Endometrium (tissue), 2 donors: ENCODE measurements around the gene TENM3.

ENCODE experiments used
- FAIRE-seq: peaks from 2 replicates; lab custom pipeline; 2012; peaks lifted over from hg19 to GRCh38; lab: Jason Lieb, UNC
- donor health status: control.
- donor health status: control.

Gene TENM3

DNA sequence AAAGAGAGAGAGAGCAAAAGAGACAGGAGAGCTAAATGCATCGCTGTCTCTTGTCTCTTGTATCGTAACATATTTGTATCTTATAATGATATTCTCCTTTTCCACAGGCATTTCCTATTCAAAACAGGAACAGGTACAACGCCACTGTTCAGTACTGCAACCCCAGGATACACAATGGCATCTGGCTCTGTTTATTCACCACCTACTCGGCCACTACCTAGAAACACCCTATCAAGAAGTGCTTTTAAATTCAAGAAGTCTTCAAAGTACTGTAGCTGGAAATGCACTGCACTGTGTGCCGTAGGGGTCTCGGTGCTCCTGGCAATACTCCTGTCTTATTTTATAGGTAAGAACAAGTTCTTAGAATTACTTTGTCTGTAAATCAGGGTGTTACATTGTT, 385.3 kb downstream of the TENM3 start:
- no peak for FAIRE-seq

DNA sequence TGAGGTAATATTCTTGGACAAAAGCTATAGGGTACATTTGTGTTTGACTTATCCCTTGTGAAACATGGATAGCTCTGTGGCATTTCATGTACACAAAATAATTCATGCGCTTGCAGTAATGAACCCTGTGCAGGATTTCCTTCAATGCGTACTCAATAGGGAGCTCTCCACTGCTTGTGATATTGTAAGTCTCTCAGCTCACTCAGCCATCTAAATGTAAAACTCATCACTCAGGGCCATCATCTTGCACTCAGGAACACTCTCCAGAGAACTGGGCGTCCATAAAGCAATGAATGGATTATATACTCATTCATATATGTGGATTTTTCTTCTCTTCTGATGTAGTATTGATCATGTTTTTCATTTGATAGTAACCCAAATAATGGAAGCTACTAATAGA, 385.9 kb downstream of the TENM3 start:
- no peak for FAIRE-seq

DNA sequence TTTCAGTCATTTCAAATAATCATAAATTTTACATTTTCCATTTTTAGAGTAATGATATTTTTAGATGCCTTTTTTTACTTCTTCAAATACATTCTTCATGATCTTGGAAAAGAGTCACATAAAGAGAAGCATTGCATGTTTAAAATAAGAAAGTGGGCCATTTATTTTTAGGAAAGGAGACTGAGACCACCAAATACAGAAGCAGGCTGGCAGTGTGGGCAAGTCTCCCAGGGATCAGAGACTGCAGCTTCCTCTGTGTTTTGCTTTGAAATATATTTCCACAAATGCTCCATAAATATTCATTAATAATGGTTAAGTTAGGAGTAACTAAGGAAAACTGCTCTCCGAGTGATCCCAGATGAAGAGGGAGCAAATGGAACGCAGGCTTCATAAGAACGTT, 397.3 kb downstream of the TENM3 start:
- no peak for FAIRE-seq

DNA sequence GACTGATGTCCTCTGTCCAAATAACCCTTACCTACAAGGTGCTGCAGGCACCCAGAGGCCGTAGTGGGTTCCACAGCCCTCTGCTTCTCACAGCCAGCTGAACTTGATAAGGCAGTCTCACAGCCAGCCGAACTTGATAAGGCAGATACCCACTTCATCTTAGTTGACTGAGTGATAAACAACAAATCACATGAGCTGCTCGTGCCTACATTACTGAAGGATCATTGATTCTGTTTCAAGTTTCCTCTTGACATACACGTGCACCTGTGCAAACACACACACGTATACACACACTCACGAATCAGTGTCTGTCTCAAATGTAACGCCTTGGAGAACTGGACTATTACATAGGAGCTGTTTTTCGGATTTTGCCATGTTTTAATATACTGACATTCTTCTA, 397.7 kb downstream of the TENM3 start:
- no peak for FAIRE-seq

- FAIRE-seq = no peak
These were observed 399.6 kb downstream of the TENM3 start for GRCh38 chr4:182642831-182643230.

GRCh38 chr4:182643801-182644682, 400.8 kb downstream of the TENM3 start:
- no peak for FAIRE-seq

DNA sequence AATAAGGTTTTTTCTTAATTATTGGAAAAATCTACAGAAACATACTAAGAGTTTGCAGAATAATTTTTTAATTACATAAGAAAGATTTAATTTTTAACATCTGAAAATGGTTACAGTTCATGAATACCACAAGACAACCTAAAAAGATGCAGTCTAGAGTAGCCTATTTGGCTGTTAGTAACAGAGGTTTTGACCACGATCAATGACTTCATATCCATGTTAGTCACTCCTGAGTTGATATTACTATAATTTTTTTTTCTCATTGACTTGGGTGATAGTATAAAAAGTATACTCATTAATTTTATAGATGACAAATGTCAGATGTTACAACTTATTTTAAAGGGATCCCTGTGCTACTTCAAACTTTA, 401.5 kb downstream of the TENM3 start:
- FAIRE-seq = peak; percentile 26

DNA sequence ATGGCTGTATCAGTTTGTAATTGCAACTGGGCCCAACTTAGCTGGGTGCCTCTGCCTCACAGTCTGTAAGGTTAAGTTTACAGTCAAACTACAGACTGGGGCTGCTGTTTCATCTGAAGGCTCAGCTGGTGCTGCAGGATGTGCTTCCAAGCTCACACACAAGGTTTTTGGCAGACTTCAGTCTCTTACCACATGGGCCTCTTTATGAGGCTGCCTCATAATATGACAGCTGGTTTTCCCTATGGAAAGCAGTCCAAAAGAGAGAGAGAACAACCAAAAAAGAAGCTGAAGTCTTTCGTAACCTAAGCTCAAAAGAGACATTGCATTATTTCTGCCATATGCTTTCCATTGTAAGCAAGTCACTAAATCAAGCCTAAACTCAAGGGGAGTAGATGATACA, 402.3 kb downstream of the TENM3 start:
- no peak for FAIRE-seq

DNA sequence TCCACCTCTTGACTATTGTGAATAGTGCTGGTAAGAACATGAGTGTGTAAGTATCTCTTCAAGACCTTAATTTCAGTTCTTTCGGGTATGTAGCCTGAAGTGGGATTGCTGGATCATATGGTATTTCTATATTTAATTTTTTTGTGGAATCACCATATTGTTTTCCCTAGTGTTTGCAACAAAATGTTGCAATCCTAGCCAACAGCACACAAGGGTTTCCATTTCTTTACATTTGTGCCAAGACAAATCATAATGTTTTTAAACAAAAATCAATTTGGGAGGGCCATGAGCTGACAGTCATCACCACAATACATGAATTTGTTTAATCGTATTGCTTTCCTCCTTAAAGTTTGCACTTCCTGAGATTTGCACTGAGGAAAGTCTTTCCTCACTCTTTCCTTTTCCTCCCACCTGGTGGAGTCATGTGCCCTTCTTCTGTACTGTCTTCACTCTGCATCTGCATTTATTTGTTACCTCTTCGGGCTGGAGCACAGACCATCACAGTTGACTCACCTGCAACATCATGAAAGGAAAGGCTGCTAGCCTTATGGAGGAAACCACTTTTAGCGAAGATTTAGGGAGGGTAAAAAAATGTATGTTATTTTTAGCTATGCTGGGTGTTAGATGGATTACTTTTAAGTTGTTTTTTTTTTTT, 404.6 kb downstream of the TENM3 start:
- no peak for FAIRE-seq

GRCh38 chr4:182648766-182649165, 405.6 kb downstream of the TENM3 start:
- FAIRE-seq = no peak

GRCh38 chr4:182649698-182650477, 406.7 kb downstream of the TENM3 start:
- FAIRE-seq = no peak

GRCh38 chr4:182653596-182653995, 410.4 kb downstream of the TENM3 start:
- FAIRE-seq = no peak

- FAIRE-seq = no peak
These were observed 412.1 kb downstream of the TENM3 start for GRCh38 chr4:182655340-182655739.

GRCh38 chr4:182662551-182662950, 419.3 kb downstream of the TENM3 start:
- FAIRE-seq = no peak

DNA sequence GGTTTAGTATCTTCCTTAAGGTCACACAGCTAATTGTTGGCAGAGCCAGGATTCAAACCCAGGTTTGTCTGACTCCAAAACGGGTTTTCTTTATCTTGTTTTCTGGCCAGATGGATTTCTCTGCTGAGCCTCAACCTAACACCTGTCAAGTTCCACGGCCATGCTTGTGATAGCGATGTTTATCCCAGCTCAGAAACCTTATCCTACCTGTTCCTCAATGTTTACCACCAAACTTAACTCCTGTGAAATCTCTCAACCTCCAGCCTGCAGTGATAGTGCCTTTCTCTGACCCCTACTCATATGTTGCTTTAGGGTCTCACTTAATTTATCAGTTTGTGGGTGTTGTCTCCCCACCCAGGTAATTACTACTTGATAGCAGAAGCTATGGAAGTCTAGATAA, 428.0 kb downstream of the TENM3 start:
- no peak for FAIRE-seq

GRCh38 chr4:182671749-182672148, 428.5 kb downstream of the TENM3 start:
- no peak for FAIRE-seq

DNA sequence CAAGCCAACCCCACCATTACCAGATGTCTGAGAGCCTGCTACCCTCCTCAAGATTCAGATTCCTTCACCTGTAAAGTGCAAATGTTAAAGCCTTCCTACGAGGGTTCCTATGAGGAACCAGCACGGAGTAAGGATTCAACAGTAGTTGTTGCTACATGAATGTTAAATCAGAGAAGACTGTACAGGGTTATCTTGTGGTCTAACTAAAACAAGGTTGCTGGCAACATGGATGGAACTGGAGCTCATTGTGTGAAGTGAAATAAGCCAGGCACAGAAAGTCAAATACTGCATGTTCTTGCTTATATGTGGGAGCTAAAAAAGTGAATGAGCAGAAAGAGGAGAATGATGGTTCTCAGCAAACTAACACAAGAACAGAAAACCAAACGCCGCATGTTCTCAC, 435.4 kb downstream of the TENM3 start:
- no peak for FAIRE-seq

DNA sequence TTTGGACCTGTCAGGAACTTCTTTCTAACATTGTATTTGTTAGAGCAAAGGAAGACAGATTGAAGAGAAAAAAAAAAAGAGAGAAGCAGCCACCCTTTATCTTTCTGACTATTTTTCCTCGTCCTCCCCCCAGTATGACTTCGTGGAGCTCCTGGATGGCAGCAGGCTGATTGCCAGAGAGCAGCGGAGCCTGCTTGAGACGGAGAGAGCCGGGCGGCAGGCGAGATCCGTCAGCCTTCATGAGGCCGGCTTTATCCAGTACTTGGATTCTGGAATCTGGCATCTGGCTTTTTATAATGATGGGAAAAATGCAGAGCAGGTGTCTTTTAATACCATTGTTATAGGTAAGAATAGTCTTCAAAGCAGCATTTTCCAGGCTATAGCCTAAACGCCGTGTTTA, 436.3 kb downstream of the TENM3 start:
- no peak for FAIRE-seq

- no peak for FAIRE-seq
These were observed 437.0 kb downstream of the TENM3 start for GRCh38 chr4:182680234-182680653.

DNA sequence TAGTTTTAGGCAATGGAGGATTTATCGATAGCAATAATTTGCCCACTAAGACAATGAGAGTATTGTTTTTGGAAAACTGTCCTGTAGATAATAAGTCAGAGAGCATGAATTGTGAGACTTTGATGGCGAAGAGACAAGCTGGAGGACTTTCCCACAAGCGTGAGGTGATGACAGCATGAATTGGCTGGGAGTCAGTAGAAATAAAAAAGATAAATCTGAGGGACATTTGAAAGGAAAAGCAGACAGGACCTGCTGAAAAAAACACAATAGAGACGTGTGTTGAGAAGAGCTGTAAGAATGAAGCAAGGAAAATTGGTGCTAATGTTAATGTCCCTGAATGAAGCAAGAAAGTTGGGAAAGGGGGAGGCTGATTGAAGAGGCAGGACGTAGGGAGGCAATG, 440.5 kb downstream of the TENM3 start:
- FAIRE-seq = no peak

DNA sequence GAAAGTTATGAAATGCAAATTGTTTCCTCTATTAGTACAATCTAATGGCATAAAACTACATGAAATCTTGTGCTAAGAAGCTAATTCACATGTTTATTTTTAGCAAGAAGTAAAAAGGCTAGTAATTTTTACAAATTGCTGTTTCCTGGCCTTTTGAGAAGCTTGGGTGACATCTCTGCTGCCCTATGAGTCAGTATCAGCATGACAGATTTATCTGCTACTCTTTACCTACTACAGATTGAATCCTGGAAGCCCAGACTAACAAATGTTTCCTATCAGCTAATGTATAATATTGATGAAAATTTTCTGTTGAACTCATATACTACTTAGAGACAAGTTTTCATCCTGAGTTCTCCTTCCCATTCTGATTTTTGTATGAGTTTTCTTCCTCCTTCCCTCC, 441.6 kb downstream of the TENM3 start:
- FAIRE-seq = no peak

DNA sequence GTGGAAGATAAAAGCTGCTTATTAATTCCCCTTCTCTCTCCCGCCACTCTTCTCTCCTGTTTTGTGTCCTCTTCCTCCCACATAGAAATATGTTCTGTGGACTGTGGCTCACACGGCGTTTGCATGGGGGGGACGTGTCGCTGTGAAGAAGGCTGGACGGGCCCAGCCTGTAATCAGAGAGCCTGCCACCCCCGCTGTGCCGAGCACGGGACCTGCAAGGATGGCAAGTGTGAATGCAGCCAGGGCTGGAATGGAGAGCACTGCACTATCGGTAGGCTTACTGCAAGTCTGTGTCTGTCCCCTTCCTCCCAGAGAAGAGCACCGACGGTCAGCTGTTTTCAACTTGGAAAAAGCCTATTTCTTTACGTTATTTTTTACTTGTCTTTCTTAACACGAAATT, 444.9 kb downstream of the TENM3 start:
- no peak for FAIRE-seq

GRCh38 chr4:182694551-182694950, 451.3 kb downstream of the TENM3 start:
- FAIRE-seq = no peak
